ENCODE results near the gene HNRNPDL.
A peak's percentile ranks its signal among the peaks of the same experiment; 100 is the strongest.
"Not testable (repeated sequence)": the region's sequence is repeated elsewhere in the genome, so short reads cannot be mapped to it uniquely, and the experiment has no call there.

The HNRNPDL gene

GRCh38 chr4:82430193-82430963, at the start of gene HNRNPDL, which contains the start of gene ENOPH1:
TSS of gene HNRNPDL (minus strand) at chr4:82430462. CDS start at chr4:82429690, 772 bp downstream.
TSS of gene ENOPH1 (plus strand) at chr4:82430590. CDS start at chr4:82430830, 240 bp downstream.
- H3K4me3 ChIP-seq (replicated peaks; ENCODE audit: low read depth, low read length): peak within 1 kb of the TSS; percentile 95
- DNase-seq (ENCODE audit: extremely low read depth, low read depth): peak; percentile 91
- no peak for TF ChIP-seq CTCF (IDR thresholded peaks at IDR 0.05; ENCODE audit: low read depth, low read length, missing control alignments)

GRCh38 chr4:82479562-82479961, 49.3 kb upstream of the HNRNPDL start:
- no peak for DNase-seq (ENCODE audit: extremely low read depth, low read depth)
- no peak overlapping the region for H3K4me3 ChIP-seq (replicated peaks; ENCODE audit: low read depth, low read length)
- no peak for TF ChIP-seq CTCF (IDR thresholded peaks at IDR 0.05; ENCODE audit: low read depth, low read length, missing control alignments)

- not testable (repeated sequence) for DNase-seq (ENCODE audit: extremely low read depth, low read depth)
These were observed 47.2 kb upstream of the HNRNPDL start for GRCh38 chr4:82477469-82477868.

GRCh38 chr4:82475931-82476330, 45.7 kb upstream of the HNRNPDL start:
- DNase-seq (ENCODE audit: extremely low read depth, low read depth); H3K4me3 ChIP-seq (replicated peaks; ENCODE audit: low read depth, low read length): not testable (repeated sequence)

More at GRCh38 chr4:82477469-82477868, 47.2 kb upstream of the HNRNPDL start:
- H3K4me3 ChIP-seq (replicated peaks; ENCODE audit: low read depth, low read length): not testable (repeated sequence)

GRCh38 chr4:82473621-82474164, 43.4 kb upstream of the HNRNPDL start:
- no peak overlapping the region for H3K4me3 ChIP-seq (replicated peaks; ENCODE audit: low read depth, low read length)
- no peak for DNase-seq (ENCODE audit: extremely low read depth, low read depth)
- no peak for TF ChIP-seq CTCF (IDR thresholded peaks at IDR 0.05; ENCODE audit: low read depth, low read length, missing control alignments)

GRCh38 chr4:82473080-82473479, 42.8 kb upstream of the HNRNPDL start:
- H3K4me3 ChIP-seq (replicated peaks; ENCODE audit: low read depth, low read length); DNase-seq (ENCODE audit: extremely low read depth, low read depth): not testable (repeated sequence)

DNA sequence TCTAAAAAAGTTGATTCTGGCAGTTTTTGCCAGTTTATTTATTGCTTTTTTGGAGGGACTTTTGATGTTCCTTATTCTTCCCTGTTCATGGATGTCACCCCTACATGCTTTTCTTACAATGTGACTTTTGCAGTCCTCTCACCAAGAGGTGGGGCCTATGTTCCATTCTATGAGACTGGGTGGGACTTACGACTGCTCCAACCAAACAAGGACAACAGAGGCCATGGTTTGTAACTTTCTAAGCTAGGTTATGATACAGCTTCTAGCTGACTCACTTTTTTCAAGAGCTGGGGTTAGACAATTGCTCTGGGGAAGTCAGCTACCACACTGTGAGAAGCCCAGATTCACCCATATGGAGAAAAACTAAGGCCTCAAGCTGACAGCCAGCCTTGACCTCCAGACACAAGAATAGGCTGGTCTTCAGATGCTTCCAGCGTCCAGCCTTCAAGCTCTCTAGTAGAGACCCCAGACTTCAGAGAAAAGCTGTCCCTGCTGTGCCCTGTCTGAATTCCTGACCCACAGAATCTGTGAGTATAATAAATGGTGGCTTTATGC, 39.6 kb upstream of the HNRNPDL start:
- no peak for TF ChIP-seq CTCF (IDR thresholded peaks at IDR 0.05; ENCODE audit: low read depth, low read length, missing control alignments)
- H3K4me3 ChIP-seq (replicated peaks; ENCODE audit: low read depth, low read length): no peak overlapping the region
- no peak for DNase-seq (ENCODE audit: extremely low read depth, low read depth)

GRCh38 chr4:82467471-82467870, 37.2 kb upstream of the HNRNPDL start:
- H3K4me3 ChIP-seq (replicated peaks; ENCODE audit: low read depth, low read length): no peak overlapping the region
- DNase-seq (ENCODE audit: extremely low read depth, low read depth): no peak
- TF ChIP-seq CTCF (IDR thresholded peaks at IDR 0.05; ENCODE audit: low read depth, low read length, missing control alignments): no peak
